Stimulated activated memory B cell treated with anti-CD40 and anti-IgM and Interleukin-4, amounts not matched to agents 10 μg/mL and 1 μg/mL and 100 μg/mL, for 72 hours (primary cell): Measurements from ENCODE around the gene LRCH2.
"Not testable (repeated sequence)": the region's sequence is repeated elsewhere in the genome, so short reads cannot be mapped to it uniquely, and the experiment has no call there.

Experiments used
- ATAC-seq: fragments of 150-1000 bp; cut with Tn5 transposase; 2 replicates; pipeline ENCODE4 v1.10.0; 2021
- H3K27ac Mint-ChIP-seq: one replicate; pipeline ENCODE4 v1.8.0; 2022; ENCODE audit warnings: mild to moderate bottlenecking, mixed read lengths
- H3K27me3 Mint-ChIP-seq: one replicate; pipeline ENCODE4 v1.8.0; 2022; ENCODE audit warnings: mixed read lengths
- H3K36me3 Mint-ChIP-seq: one replicate; pipeline ENCODE4 v1.8.0; 2022; ENCODE audit warnings: mixed read lengths
- H3K4me1 Mint-ChIP-seq: one replicate; pipeline ENCODE4 v1.8.0; 2022; ENCODE audit warnings: mixed read lengths
- H3K4me3 Mint-ChIP-seq: one replicate; pipeline ENCODE4 v1.8.0; 2022; ENCODE audit warnings: mild to moderate bottlenecking, moderate library complexity, mixed read lengths
- H3K9me3 Mint-ChIP-seq: one replicate; pipeline ENCODE4 v1.8.0; 2022; ENCODE audit warnings: mixed read lengths

The LRCH2 gene

DNA sequence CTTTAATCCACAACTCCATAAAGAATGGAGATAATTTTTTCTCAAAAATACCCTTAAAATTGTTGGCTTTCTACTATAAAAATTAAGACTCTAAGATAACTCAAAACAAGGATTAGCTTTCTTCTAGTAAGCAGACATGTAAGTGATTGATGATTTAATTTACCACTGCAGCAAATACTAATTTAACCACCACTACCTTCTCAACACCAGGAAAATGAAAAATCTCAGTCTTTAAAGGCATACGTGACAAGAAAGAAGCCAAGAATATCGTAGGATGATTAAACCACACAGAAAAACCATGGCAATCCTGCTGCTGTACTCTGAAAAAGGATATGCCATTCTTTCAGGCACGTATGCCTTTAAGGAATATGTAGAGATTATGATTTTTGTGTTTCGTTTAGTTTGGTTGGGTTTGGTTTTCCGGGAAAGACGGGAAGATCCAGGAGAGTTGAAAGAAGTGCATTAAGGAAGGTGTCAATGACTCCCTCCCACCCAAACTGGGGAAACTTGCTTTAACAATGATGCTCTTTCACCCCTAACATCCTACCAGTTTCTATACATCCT is 881 bp downstream of the LRCH2 start:
- Mint-ChIP-seq H3K27me3 (no peaks in the 10 kb centered on the region), H3K9me3 (no peaks in the 10 kb centered on the region), H3K36me3 (no peaks in the 10 kb centered on the region), H3K4me3 (no peak overlapping the region), H3K4me1 (no peaks in the 10 kb centered on the region), H3K27ac (no peak overlapping the region)
- no peak for ATAC-seq

- Mint-ChIP-seq H3K27ac (no peak overlapping the region), H3K4me1 (no peaks in the 10 kb centered on the region), H3K36me3 (no peaks in the 10 kb centered on the region), H3K9me3 (no peaks in the 10 kb centered on the region), H3K27me3 (no peaks in the 10 kb centered on the region), H3K4me3 (no peak overlapping the region)
- ATAC-seq: no peak
Observed at GRCh38 chrX:115229337-115230003, 4.4 kb downstream of the LRCH2 start.

GRCh38 chrX:115226929-115227328 is 7.0 kb downstream of the LRCH2 start:
- Mint-ChIP-seq H3K4me1 (no peaks in the 10 kb centered on the region), H3K27me3 (no peaks in the 10 kb centered on the region), H3K36me3 (no peaks in the 10 kb centered on the region), H3K9me3 (no peaks in the 10 kb centered on the region), H3K27ac (no peak overlapping the region), H3K4me3 (no peak overlapping the region)
- ATAC-seq: no peak

GRCh38 chrX:115217346-115217745 is 16.6 kb downstream of the LRCH2 start:
- H3K27ac Mint-ChIP-seq, H3K9me3 Mint-ChIP-seq, H3K4me3 Mint-ChIP-seq, H3K36me3 Mint-ChIP-seq, ATAC-seq, H3K27me3 Mint-ChIP-seq, H3K4me1 Mint-ChIP-seq: not testable (repeated sequence)

- H3K27ac Mint-ChIP-seq: no peak overlapping the region
- H3K9me3 Mint-ChIP-seq: no peaks in the 10 kb centered on the region
- no peaks in the 10 kb centered on the region for H3K27me3 Mint-ChIP-seq
- no peak for ATAC-seq
- no peaks in the 10 kb centered on the region for H3K4me1 Mint-ChIP-seq
- no peaks in the 10 kb centered on the region for H3K36me3 Mint-ChIP-seq
- no peak overlapping the region for H3K4me3 Mint-ChIP-seq
Observed at GRCh38 chrX:115214605-115215004, 19.3 kb downstream of the LRCH2 start.

DNA sequence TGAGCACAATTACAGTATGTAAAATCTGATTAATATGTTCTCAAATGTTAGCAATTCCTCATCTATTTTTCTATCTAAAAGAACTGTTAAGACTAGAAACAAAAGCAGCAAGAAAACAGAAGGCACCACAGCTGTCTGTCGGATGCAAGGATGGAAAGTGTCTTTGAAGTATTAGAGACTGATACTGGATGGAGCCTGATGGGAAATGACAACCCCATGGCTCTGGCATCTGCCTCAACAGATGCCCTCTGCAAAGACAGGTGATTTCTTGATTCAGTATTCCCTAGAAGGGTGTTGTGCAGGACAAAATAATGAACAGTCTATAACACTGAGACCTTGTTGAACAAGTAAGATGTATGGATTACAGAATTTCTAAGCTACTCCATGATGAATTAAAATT is 19.7 kb downstream of the LRCH2 start:
- no peaks in the 10 kb centered on the region for H3K27me3 Mint-ChIP-seq
- no peaks in the 10 kb centered on the region for H3K4me1 Mint-ChIP-seq
- no peak overlapping the region for H3K27ac Mint-ChIP-seq
- H3K36me3 Mint-ChIP-seq: no peaks in the 10 kb centered on the region
- no peak overlapping the region for H3K4me3 Mint-ChIP-seq
- no peaks in the 10 kb centered on the region for H3K9me3 Mint-ChIP-seq
- ATAC-seq: no peak

- H3K9me3 Mint-ChIP-seq, H3K4me3 Mint-ChIP-seq, H3K27ac Mint-ChIP-seq, H3K36me3 Mint-ChIP-seq, H3K27me3 Mint-ChIP-seq, ATAC-seq, H3K4me1 Mint-ChIP-seq: not testable (repeated sequence)
Observed at GRCh38 chrX:115209547-115209946, 24.3 kb downstream of the LRCH2 start.

DNA sequence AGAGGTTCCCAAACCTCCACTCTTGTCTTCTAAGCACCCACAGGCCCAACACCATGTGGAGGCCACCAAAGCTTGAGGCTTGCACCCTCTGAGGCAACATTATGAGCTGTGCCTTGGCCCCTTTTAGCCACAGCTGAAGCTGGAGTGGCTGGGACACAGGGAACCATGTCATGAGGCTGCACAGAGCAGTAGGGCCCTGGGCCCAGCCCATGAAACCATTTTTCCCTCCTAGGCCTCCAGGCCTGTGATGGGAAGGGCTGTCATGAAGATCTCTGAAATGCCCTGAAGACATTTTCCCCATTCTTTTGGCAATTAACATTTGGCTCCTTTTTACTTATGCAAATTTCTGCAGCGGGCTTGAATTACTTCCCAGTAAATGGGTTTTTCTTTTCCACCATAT is 29.9 kb downstream of the LRCH2 start:
- Mint-ChIP-seq H3K9me3 (peaks cover 3% of the 10 kb centered on the region), H3K36me3 (no peaks in the 10 kb centered on the region), H3K27ac (no peak overlapping the region), H3K27me3 (no peaks in the 10 kb centered on the region), H3K4me1 (no peaks in the 10 kb centered on the region), H3K4me3 (no peak overlapping the region)
- ATAC-seq: no peak

GRCh38 chrX:115192244-115192700 is 41.6 kb downstream of the LRCH2 start:
- Mint-ChIP-seq H3K36me3 (no peaks in the 10 kb centered on the region), H3K4me1 (no peaks in the 10 kb centered on the region), H3K27me3 (no peaks in the 10 kb centered on the region), H3K4me3 (no peak overlapping the region), H3K27ac (no peak overlapping the region), H3K9me3 (peaks cover 3% of the 10 kb centered on the region)
- no peak for ATAC-seq

DNA sequence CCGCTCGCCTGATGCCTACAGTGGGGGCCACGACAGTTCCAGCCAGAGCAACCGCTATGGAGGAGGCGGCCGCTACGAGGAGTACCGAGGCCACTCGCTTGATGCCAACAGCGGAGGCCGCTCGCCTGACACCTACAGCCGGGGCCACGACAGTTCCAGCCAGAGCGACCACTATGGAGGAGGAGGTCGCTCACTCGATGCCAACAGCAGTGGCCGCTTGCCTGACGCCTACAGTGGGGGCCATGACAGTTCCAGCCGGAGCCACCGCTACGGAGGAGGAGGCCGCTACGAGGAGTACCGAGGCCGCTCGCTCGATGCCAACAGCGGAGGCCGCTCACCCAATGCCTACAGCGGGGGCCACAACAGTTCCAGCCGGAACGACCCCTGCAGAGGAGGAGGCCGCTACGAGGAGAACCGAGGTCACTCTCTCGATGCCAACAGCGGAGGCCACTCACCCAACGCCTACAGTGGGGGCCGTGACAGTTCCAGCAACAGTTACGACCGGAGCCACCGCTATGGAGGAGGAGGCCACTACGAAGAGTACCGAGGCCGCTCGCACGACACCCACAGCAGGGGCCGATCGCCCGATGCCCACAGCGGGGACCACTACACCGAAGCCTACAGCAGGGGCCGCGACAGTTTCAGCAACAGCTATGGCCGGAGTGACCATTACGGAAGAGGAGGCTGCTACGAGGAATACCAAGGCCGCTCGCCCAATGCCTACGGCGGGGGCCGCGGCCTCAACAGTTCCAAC is 42.2 kb downstream of the LRCH2 start:
- no peaks in the 10 kb centered on the region for H3K36me3 Mint-ChIP-seq
- peaks cover 3% of the 10 kb centered on the region for H3K9me3 Mint-ChIP-seq
- H3K27ac Mint-ChIP-seq: no peak overlapping the region
- ATAC-seq: no peak
- no peak overlapping the region for H3K4me3 Mint-ChIP-seq
- no peaks in the 10 kb centered on the region for H3K4me1 Mint-ChIP-seq
- no peaks in the 10 kb centered on the region for H3K27me3 Mint-ChIP-seq

- Mint-ChIP-seq H3K4me3 (no peak overlapping the region), H3K9me3 (peaks cover 3% of the 10 kb centered on the region), H3K27me3 (no peaks in the 10 kb centered on the region), H3K36me3 (no peaks in the 10 kb centered on the region), H3K27ac (no peak overlapping the region), H3K4me1 (no peaks in the 10 kb centered on the region)
- no peak for ATAC-seq
Observed at GRCh38 chrX:115190636-115191489, 43.0 kb downstream of the LRCH2 start.

- no peak for ATAC-seq
- Mint-ChIP-seq H3K36me3 (no peaks in the 10 kb centered on the region), H3K9me3 (peaks cover 3% of the 10 kb centered on the region), H3K4me3 (no peak overlapping the region), H3K4me1 (no peaks in the 10 kb centered on the region), H3K27ac (no peak overlapping the region), H3K27me3 (no peaks in the 10 kb centered on the region)
Observed at GRCh38 chrX:115189646-115190635, 44.0 kb downstream of the LRCH2 start.

DNA sequence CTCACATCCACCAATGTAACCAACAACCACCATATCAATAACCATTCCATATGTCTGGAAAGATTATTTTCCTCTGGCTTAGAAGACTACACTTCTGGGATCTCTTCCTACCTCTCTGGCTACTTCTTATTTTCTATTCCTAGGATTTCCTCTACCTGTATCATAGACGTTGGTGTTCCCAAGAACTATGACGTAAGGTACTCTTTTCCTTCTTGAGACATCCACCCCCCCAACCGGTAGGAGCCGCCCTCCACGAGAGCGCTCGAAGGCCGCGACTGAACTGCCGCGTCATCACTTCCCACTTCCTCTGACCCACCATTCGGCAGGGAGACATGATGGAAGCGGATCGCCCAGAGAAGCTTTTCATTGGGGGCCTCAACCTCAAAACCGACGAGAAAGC is 44.8 kb downstream of the LRCH2 start, which contains the start of gene RBMXL3:
RBMXL3 (plus strand) TSS at position 301 of the 400 bp plus-strand sequence; CDS start at position 333, 32 bp downstream.
- ATAC-seq: no peak
- peaks cover 3% of the 10 kb centered on the region for H3K9me3 Mint-ChIP-seq
- no peaks in the 10 kb centered on the region for H3K27me3 Mint-ChIP-seq
- no peaks in the 10 kb centered on the region for H3K4me1 Mint-ChIP-seq
- no peak within 1 kb of the TSS for H3K4me3 Mint-ChIP-seq
- no peak within 1 kb of the TSS for H3K27ac Mint-ChIP-seq
- H3K36me3 Mint-ChIP-seq: no peaks in the 10 kb centered on the region

DNA sequence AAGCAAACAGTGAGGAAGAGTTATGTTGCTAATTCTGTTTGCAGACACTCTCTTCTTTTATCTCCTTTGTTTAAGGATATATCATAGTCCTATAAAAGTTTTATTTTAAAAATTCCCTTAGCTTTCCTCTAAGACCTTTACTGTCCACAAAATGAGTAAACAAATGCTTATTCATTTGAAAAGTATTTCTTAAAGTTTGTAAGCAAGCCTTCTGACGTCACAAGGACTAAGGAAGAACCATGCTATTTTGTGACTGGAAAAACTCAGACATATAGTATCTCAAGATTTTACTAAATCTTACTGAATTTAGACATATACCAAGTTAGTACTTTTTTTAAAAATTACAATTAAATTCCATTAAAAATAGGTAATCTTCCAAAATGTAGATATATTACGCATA is 49.9 kb downstream of the LRCH2 start:
- Mint-ChIP-seq H3K9me3 (peaks cover 2% of the 10 kb centered on the region), H3K4me1 (no peaks in the 10 kb centered on the region), H3K4me3 (no peak overlapping the region), H3K27ac (no peak overlapping the region), H3K27me3 (no peaks in the 10 kb centered on the region), H3K36me3 (no peaks in the 10 kb centered on the region)
- ATAC-seq: no peak
